T47D (cell line): ENCODE measurements around the gene HS3ST4.
"Not testable (repeated sequence)": the region's sequence is repeated elsewhere in the genome, so short reads cannot be mapped to it uniquely, and the experiment has no call there.

Experiments
- DNase-seq, 2 experiments: peaks; one replicate each; pipeline versions ENCODE4 v3.0.0 to v3.0.0-alpha.2; 2011 to 2012; ENCODE audit warnings: low read depth in 1 of 2, low spot score in 1 of 2
- JUND ChIP-seq: IDR thresholded peaks from 2 replicates; pipeline ENCODE4 v1.6.1; 2012; ENCODE audit warnings: low read depth
- in situ Hi-C: cut with HindIII; loops from 2 replicates; pipeline ENCODE4 v1.10.0; 2016; ENCODE audit warnings: low sequenced_read_pairs, low pct_unique_long_range_greater_than_20kb

HS3ST4 gene

DNA sequence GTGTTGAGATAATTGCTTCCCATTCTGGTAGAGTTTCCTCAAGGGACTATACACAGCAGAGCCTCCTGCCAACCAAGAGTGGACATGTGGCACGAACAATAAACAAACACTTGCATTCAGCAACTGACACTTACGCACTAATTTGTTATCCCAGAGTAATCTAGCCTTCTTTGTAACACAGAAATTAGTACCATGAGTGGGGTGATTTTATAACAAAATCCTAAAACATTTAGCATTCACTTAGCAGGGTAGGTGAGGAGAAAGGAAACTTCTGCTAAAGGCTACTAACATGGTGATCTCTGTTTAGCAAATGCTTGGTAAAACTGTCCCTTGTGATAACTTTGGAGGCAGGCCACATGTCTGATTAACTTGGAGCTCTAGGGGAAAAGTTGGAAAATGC is 325.2 kb downstream of the HS3ST4 start:
- no peak for TF ChIP-seq JUND
- DNase-seq = no peak
- in situ Hi-C loops = no loop called here

DNA sequence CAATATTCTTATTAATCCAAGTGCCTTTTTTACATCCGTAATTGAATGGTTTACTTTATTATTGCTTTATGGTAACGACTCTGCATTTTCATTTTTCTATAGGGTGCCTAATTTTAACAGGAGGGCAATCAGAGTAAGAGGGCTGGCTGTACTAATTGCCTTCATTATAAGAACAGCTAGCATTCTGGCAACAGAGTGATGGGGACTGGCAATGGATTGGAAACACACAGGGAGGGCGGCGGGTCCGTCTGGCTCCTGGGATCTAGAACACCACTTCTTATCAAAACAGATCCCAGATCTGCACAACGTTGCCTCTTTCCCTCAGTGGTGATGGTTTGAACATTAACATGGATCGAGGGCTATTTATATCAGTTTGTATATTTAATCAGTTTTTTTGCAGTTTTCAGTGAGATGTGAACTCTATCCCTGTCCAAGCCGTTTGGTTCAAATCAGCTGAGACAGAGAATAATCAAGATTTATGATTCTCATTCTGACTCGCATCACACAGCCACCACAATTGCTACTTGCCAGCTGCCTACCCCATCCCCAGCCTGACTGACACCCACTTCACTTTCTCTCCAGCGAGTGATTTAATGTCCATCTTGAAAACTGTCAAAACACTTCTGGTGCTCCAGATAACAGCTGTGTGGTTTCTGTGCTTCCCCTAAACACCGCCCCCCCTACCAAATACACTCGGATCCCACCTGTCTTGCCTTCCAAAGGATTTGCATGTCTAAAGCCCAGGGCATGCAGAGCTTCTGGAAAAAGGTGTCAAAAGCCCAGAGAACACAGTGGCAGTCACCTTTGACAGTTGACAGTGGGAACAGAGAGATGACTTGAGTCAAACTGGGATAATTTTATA is 327.9 kb downstream of the HS3ST4 start:
- in situ Hi-C loops = no loop called here
- TF ChIP-seq JUND = no peak
- no peak for DNase-seq

GRCh38 chr16:26026709-26027450 is 335.1 kb downstream of the HS3ST4 start:
- TF ChIP-seq JUND = no peak
- no peak for DNase-seq
- in situ Hi-C loops = no loop called here

- DNase-seq = no peak
- no peak for TF ChIP-seq JUND
- in situ Hi-C loops = no loop called here
These were observed 339.5 kb downstream of the HS3ST4 start for GRCh38 chr16:26031286-26031685.

DNA sequence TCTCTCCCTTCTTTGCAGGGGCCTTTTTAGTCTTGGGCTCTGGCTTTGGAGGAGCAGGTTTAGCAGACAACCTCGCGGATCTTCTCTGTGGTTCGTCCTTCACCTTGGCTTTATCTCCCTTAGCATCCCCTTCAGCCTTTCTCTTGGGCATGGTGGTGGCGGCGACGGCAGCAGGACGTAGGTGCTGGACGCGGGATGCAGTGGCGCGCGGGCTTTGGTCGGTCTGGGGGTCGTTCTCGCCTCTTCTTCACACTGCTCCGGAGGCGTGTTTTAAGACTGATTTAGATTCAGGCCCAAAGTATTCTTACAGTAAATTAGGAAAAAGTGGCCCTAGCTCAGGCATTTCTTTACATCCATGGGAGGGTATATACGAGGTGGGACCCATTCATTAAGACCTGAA is 340.9 kb downstream of the HS3ST4 start:
- DNase-seq, in situ Hi-C loops: not testable (repeated sequence)

GRCh38 chr16:26041952-26042668 is 350.4 kb downstream of the HS3ST4 start:
- TF ChIP-seq JUND = no peak
- DNase-seq = no peak

DNA sequence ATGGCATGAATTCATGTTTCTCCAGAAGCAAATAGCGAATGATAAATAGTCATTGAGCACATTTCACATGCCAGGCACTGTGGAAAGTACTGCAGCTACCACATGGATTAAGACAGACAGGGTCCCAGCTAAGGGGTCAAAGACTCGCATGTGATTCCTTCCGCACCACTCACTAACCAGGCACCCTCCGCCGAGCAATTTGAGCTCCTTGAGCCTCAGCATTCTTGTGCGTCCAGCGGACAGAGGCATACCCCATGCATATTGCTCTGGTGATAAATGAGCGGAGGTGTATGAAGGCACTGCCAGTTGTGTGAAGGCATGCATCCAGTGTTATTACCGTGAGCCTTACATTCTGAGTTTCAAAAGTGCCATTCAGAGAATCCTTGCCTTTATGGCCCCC is 358.7 kb downstream of the HS3ST4 start:
- no peak for DNase-seq
- in situ Hi-C loops = no loop called here
- TF ChIP-seq JUND = no peak

More at GRCh38 chr16:26041952-26042668, 350.4 kb downstream of the HS3ST4 start:
- in situ Hi-C loops = no loop called here

GRCh38 chr16:26051063-26051462 is 359.3 kb downstream of the HS3ST4 start:
- in situ Hi-C loops = no loop called here
- no peak for DNase-seq
- TF ChIP-seq JUND = no peak

GRCh38 chr16:26053889-26054288 is 362.1 kb downstream of the HS3ST4 start:
- TF ChIP-seq JUND = no peak
- in situ Hi-C loops = no loop called here

GRCh38 chr16:26058326-26058725 is 366.6 kb downstream of the HS3ST4 start:
- DNase-seq = no peak
- TF ChIP-seq JUND = no peak
- in situ Hi-C loops = no loop called here

More at GRCh38 chr16:26053889-26054288, 362.1 kb downstream of the HS3ST4 start:
- DNase-seq = no peak

- no peak for TF ChIP-seq JUND
- DNase-seq = no peak
- in situ Hi-C loops = no loop called here
These were observed 378.7 kb downstream of the HS3ST4 start for GRCh38 chr16:26070302-26071100.
